ENCODE results near the gene CRYGD. TPM values are rescaled to one million over a fixed set of nuclear protein-coding genes. Genes with fewer than 3 reads are reported as not detected.
A peak's percentile ranks its signal among the peaks of the same experiment; 100 is the strongest.

The CRYGD gene
- total and polyA plus RNA-seq, 10 donors: not detected

DNA sequence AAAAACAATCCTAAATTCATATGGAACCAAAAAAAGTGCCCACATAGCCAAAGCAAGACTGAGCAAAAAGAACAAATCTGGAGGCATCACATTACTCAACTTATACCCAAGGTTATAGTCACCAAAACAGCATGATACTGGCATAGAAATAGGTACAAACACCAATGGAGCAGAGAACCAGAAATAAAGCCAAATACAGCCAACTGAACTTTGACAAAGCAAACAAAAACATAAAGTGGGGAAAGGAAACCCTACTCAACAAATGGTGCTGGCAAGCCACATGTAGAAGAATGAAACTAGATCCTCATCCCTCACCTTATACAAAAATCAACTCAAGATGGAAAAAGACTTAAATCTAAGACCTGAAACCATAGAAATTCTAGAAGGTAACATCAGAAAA lies 40.5 kb downstream of the CRYGD start:
- H3K27ac ChIP-seq: no peak overlapping the region
- H3K9me3 ChIP-seq: peaks cover 0 to 3% (median 0%) of the 10 kb centered on the region in 8 donors
- H3K4me3 ChIP-seq: no peak overlapping the region
- H3K4me1 ChIP-seq: no peaks in the 10 kb centered on the region
- intact Hi-C loops (cut with DNase I; ENCODE audit: low total_unique reads): no loop called here
- H3K36me3 ChIP-seq: no peaks in the 10 kb centered on the region
- no peak for TF ChIP-seq POLR2A (IDR thresholded peaks at IDR 0.05)
- no peak for TF ChIP-seq POLR2AphosphoS5 (IDR thresholded peaks at IDR 0.05)
- TF ChIP-seq, protein P1, sequence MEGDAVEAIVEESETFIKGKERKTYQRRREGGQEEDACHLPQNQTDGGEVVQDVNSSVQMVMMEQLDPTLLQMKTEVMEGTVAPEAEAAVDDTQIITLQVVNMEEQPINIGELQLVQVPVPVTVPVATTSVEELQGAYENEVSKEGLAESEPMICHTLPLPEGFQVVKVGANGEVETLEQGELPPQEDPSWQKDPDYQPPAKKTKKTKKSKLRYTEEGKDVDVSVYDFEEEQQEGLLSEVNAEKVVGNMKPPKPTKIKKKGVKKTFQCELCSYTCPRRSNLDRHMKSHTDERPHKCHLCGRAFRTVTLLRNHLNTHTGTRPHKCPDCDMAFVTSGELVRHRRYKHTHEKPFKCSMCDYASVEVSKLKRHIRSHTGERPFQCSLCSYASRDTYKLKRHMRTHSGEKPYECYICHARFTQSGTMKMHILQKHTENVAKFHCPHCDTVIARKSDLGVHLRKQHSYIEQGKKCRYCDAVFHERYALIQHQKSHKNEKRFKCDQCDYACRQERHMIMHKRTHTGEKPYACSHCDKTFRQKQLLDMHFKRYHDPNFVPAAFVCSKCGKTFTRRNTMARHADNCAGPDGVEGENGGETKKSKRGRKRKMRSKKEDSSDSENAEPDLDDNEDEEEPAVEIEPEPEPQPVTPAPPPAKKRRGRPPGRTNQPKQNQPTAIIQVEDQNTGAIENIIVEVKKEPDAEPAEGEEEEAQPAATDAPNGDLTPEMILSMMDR (IDR thresholded peaks at IDR 0.05 in 8 of 11, conservative IDR thresholded peaks at IDR 0.05 in 3 of 11): no peak
- H3K27me3 ChIP-seq (replicated peaks in 1 of 7): no peaks in the 10 kb centered on the region
- DNase-seq: no peak

DNA sequence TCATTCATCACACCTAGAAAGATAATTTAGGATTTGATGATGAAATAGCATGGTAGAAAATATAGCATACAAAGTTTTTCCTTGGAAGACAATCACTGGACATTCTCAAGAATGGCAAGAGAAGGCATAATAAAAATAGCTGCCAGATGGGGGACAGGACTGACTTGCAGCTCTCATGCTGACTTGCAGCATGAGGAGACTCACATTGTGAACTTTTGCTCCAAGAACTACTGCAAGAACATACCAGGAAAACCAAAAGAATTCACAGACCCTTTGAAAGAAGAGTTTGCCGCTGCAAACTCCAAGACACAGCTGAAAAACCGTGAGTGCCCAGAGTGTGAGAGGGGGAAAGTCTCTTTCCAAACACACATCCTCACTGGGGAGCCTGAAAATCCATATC lies 47.0 kb downstream of the CRYGD start:
- WGBS, 5 donors: 71 to 89% (median 79%) methylated on average over 2 of the region's 2 CpGs
- intact Hi-C loops (cut with DNase I; ENCODE audit: low total_unique reads): no loop called here
- TF ChIP-seq POLR2A (IDR thresholded peaks at IDR 0.05) (no peak), POLR2AphosphoS5 (IDR thresholded peaks at IDR 0.05) (no peak)
- TF ChIP-seq, protein P1 (IDR thresholded peaks at IDR 0.05 in 8 of 11, conservative IDR thresholded peaks at IDR 0.05 in 3 of 11): no peak
- Histone ChIP-seq H3K4me3 (no peak overlapping the region), H3K9me3 (peaks cover 0 to 3% (median 0%) of the 10 kb centered on the region in 8 donors), H3K4me1 (peaks cover 0 to 7% (median 0%) of the 10 kb centered on the region in 6 donors), H3K27me3 (replicated peaks in 1 of 7) (peaks cover 0 to 13% (median 0%) of the 10 kb centered on the region in 7 donors), H3K27ac (no peak overlapping the region), H3K36me3 (no peaks in the 10 kb centered on the region)
- no peak for DNase-seq

DNA sequence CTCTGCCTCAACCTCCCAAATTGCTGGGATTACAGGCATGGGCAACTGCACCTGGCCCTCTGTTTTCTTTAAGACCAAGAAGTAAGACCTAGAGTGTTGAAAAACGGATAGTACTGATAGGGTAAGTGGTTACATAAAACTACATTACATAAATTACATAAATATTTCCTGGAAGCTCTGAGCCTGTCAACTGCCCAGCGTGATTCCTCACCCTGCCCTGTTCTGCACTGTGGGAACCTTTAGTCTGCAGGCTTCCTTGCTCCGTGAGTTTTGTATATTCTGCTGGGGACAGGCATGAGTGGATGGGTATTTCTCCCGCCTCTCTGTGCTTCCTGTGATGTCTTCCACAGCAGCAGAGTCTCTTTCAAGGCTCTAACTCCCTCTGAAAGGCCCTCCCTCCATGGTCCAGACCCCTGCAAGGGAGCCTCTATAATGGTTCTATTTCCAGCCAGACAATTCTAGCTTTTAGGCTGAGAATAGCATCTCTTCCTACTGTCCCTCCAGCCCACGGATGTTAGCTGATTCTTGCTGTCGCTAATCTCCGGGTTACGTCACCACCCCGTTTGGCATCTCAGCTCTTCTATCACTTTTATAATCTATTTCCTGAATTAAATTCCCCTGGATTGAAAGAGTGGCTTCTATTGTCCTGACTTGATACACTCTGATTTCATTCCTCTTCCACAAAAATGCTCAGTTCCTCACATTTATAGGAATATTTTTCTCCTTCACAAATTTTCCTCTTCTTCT lies 49.5 kb downstream of the CRYGD start:
- TF ChIP-seq POLR2AphosphoS5 (IDR thresholded peaks at IDR 0.05) (no peak), POLR2A (IDR thresholded peaks at IDR 0.05) (no peak)
- TF ChIP-seq, protein P1 (IDR thresholded peaks at IDR 0.05 in 8 of 11, conservative IDR thresholded peaks at IDR 0.05 in 3 of 11): no peak
- 21 to 62% (median 46%) methylated on average over 9 of the region's 9 CpGs for WGBS, 5 donors

DNA sequence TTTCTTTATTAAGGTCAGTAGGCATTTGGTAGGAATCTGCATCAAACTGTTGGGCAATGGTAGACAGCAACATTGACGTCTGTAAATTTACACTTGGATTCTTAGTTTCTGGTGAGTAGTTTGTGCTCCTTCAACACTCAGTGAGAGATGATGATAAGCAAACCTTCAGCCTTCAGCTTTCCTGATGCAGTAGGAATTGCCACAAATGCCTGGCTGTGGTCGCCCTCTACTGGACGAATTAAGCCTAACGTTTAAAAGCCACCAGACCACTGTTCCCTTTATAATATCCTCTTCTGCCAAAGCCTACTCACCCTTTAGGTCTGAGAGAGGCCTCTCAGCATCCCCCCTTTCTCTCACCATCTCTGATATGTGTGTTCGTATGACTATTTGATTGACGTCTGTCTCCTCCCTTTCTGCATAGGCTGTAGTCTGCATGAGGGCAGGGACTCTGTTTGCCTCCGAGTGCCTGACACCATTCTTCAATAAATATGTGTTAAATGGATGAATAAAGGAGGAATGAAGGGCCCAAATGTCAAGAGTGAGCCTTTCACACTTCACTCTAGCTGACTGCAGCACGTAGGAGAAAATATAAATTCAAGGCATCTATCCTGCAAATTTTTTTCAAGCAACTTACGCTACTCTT lies 52.0 kb downstream of the CRYGD start:
- peaks cover 0 to 7% (median 0%) of the 10 kb centered on the region in 6 donors for H3K4me1 ChIP-seq
- H3K9me3 ChIP-seq: no peaks in the 10 kb centered on the region
- H3K4me3 ChIP-seq: no peak overlapping the region
- no peak for TF ChIP-seq POLR2AphosphoS5 (IDR thresholded peaks at IDR 0.05)
- TF ChIP-seq, protein P1 (IDR thresholded peaks at IDR 0.05 in 8 of 11, conservative IDR thresholded peaks at IDR 0.05 in 3 of 11): peak; percentile 42 to 81 (median 71)
- no peaks in the 10 kb centered on the region for H3K36me3 ChIP-seq
- intact Hi-C loops (cut with DNase I; ENCODE audit: low total_unique reads): no loop called here
- no peak overlapping the region for H3K27ac ChIP-seq
- WGBS, 5 donors: 25 to 30% (median 27%) methylated on average over 9 of the region's 9 CpGs
- peak; percentile 78 for DNase-seq
- peaks cover 0 to 13% (median 0%) of the 10 kb centered on the region in 7 donors for H3K27me3 ChIP-seq (replicated peaks in 1 of 7)

More for the DNA sequence above, 49.5 kb downstream of the CRYGD start:
- H3K4me1 ChIP-seq: peaks cover 0 to 7% (median 0%) of the 10 kb centered on the region in 6 donors
- intact Hi-C loops (cut with DNase I; ENCODE audit: low total_unique reads): no loop called here
- H3K9me3 ChIP-seq: no peaks in the 10 kb centered on the region
- no peak overlapping the region for H3K4me3 ChIP-seq
- no peak overlapping the region for H3K27ac ChIP-seq
- no peaks in the 10 kb centered on the region for H3K36me3 ChIP-seq
- H3K27me3 ChIP-seq (replicated peaks in 1 of 7): peaks cover 0 to 13% (median 0%) of the 10 kb centered on the region in 7 donors
- no peak for DNase-seq

All from spleen (tissue), 11 donors.